Measurements from ENCODE around the gene METRN.

The METRN gene

GRCh38 chr16:693364-693763, 21.6 kb upstream of the METRN start:
- no peak for DNase-seq

- no peak for DNase-seq
These were observed 21.2 kb upstream of the METRN start for GRCh38 chr16:693766-694165.

GRCh38 chr16:694187-694862, 20.6 kb upstream of the METRN start:
- no peak for DNase-seq

GRCh38 chr16:694863-695354, 20.0 kb upstream of the METRN start:
- DNase-seq: no peak

- DNase-seq: peak; percentile 70
These were observed 19.4 kb upstream of the METRN start for GRCh38 chr16:695355-696089.

- DNase-seq: no peak
These were observed 15.8 kb upstream of the METRN start for GRCh38 chr16:698911-699671.

GRCh38 chr16:700684-701584, 14.0 kb upstream of the METRN start:
- no peak for DNase-seq

GRCh38 chr16:702341-702740, 12.6 kb upstream of the METRN start:
- DNase-seq: no peak

GRCh38 chr16:703406-703805, 11.5 kb upstream of the METRN start:
- no peak for DNase-seq

- no peak for DNase-seq
These were observed 10.9 kb upstream of the METRN start for GRCh38 chr16:704047-704446.

- DNase-seq: no peak
These were observed 10.2 kb upstream of the METRN start for GRCh38 chr16:704552-705380.

GRCh38 chr16:705431-706188, 9.3 kb upstream of the METRN start, which contains the start of gene FBXL16:
TSS of gene FBXL16 (minus strand) at chr16:705801. CDS start at chr16:697405, 8,396 bp downstream.
- peak; percentile 17 for DNase-seq

- no peak for DNase-seq
These were observed 8.5 kb upstream of the METRN start for GRCh38 chr16:706189-707061.

GRCh38 chr16:707062-707538, 7.8 kb upstream of the METRN start:
- no peak for DNase-seq

GRCh38 chr16:708019-708418, 6.9 kb upstream of the METRN start:
- DNase-seq: no peak

GRCh38 chr16:708959-709358, 6.0 kb upstream of the METRN start:
- no peak for DNase-seq

- DNase-seq: peak; percentile 22
These were observed 5.1 kb upstream of the METRN start for GRCh38 chr16:709566-710499.

- no peak for DNase-seq
These were observed 4.3 kb upstream of the METRN start for GRCh38 chr16:710500-711075.
